PC-3 (cell line): Measurements from ENCODE around the gene ALDH2. TPM values are rescaled to one million over a fixed set of nuclear protein-coding genes. Genes with fewer than 3 reads are reported as not detected.

ENCODE experiments used
- ATAC-seq: fragments of 200-7000 bp; cut with Tn5 transposase; 2 replicates; pipeline ENCODE4 v1.9.1; 2020; ENCODE audit warnings: mild to moderate bottlenecking, moderate library complexity
- BruUV-seq: library from RNA; stranded (reverse); fragments of 400-500 nt; replicated peaks from 2 replicates; lab custom pipeline; 2021; lab: Mats Ljungman, UMichigan
- CTCF ChIA-PET: fragments of 300-600 bp; sonication (Branson Sonifier 250); formaldehyde crosslinking; loops from one replicate; lab custom pipeline; 2022; ENCODE audit warnings: antibody characterized with exemption; lab: Charles Lee
- POLR2A ChIA-PET: fragments of 300-600 bp; sonication (Branson Sonifier 250); formaldehyde crosslinking; loops from one replicate; lab custom pipeline; 2022; ENCODE audit warnings: antibody characterized with exemption; ENCODE audit not compliant: unreplicated experiment; lab: Charles Lee
- DNase-seq: peaks from one replicate; pipeline ENCODE4 v3.0.0-alpha.2; 2015
- H2AFZ ChIP-seq: fragments of 300-600 bp; sonication (generic); 2 replicates; pipeline ENCODE4 v1.6.0; 2016; ENCODE audit warnings: antibody characterized with exemption, low read length
- H3F3A ChIP-seq: fragments of 300-600 bp; sonication (generic); one replicate; pipeline ENCODE4 v1.6.0; 2017; ENCODE audit warnings: antibody characterized with exemption, low read length, control low read depth, mild to moderate bottlenecking; ENCODE audit not compliant: unreplicated experiment
- H3K27ac ChIP-seq: fragments of 300-600 bp; sonication (generic); 2 replicates; pipeline ENCODE4 v1.5.1; 2016; ENCODE audit warnings: mild to moderate bottlenecking, low read length
- H3K27me3 ChIP-seq: fragments of 300-600 bp; sonication (generic); 2 replicates; pipeline ENCODE4 v1.6.1; 2016; ENCODE audit warnings: low read length, mixed read lengths
- H3K36me3 ChIP-seq: fragments of 300-600 bp; sonication (generic); 2 replicates; pipeline ENCODE4 v1.6.1; 2016; ENCODE audit warnings: low read depth, mixed run types, low read length, mixed read lengths
- H3K4me1 ChIP-seq: fragments of 300-600 bp; sonication (generic); 2 replicates; pipeline ENCODE4 v1.5.1; 2016; ENCODE audit warnings: low read length; ENCODE audit not compliant: insufficient read depth
- H3K4me2 ChIP-seq: fragments of 300-600 bp; sonication (generic); 2 replicates; pipeline ENCODE4 v1.6.0; 2016; ENCODE audit warnings: low read length
- H3K4me3 ChIP-seq: fragments of 300-600 bp; sonication (generic); 2 replicates; pipeline ENCODE4 v1.5.1; 2016; ENCODE audit warnings: mild to moderate bottlenecking, low read length, mixed read lengths
- H3K79me2 ChIP-seq: fragments of 300-600 bp; sonication (generic); 2 replicates; pipeline ENCODE4 v1.6.1; 2017; ENCODE audit warnings: low read length, mixed read lengths
- H3K9ac ChIP-seq: fragments of 300-600 bp; sonication (generic); 2 replicates; pipeline ENCODE4 v1.6.0; 2016; ENCODE audit warnings: mild to moderate bottlenecking, low read length
- H3K9me2 ChIP-seq: fragments of 300-600 bp; sonication (generic); replicated peaks from 2 replicates; pipeline ENCODE4 v1.6.1; 2016; ENCODE audit warnings: mixed run types, low read length, mixed read lengths
- H3K9me3 ChIP-seq: fragments of 300-600 bp; sonication (generic); 2 replicates; pipeline ENCODE4 v1.6.1; 2016; ENCODE audit warnings: low read length, mixed read lengths
- H4K20me1 ChIP-seq: fragments of 300-600 bp; sonication (generic); 2 replicates; pipeline ENCODE4 v1.6.1; 2016; ENCODE audit warnings: low read length, mixed read lengths
- CTCF ChIP-seq: fragments of 300-600 bp; sonication (generic); conservative IDR thresholded peaks from 2 replicates; pipeline ENCODE4 v1.5.1; 2017; ENCODE audit warnings: antibody characterized with exemption, low read depth, mild to moderate bottlenecking, low read length
- EZH2 ChIP-seq: fragments of 300-600 bp; sonication (generic); IDR thresholded peaks from one replicate; pipeline ENCODE4 v1.6.1; 2017; ENCODE audit warnings: antibody characterized with exemption, mild to moderate bottlenecking, low read length; ENCODE audit not compliant: unreplicated experiment
- EZH2phosphoT487 ChIP-seq: fragments of 300-600 bp; sonication (generic); IDR thresholded peaks from 2 replicates; pipeline ENCODE4 v1.6.1; 2018; ENCODE audit warnings: mild to moderate bottlenecking, antibody characterized with exemption, low read length, borderline replicate concordance
- intact Hi-C: fragments of 100-400 bp; cut with micrococcal nuclease; formaldehyde crosslinking; loops from 2 replicates; pipeline ENCODE4 v1.9.0; 2023
- total RNA-seq: library from RNA; depleted of rRNA; stranded (reverse); fragments of >200 nt; gene quantifications from 2 replicates; pipeline ENCODE4 v1.2.3, GENCODE V29; 2014

ALDH2 gene
- total RNA-seq, 1 experiment from 2014 or later: 2.0 TPM

GRCh38 chr12:111803851-111804250 lies 37.1 kb downstream of the ALDH2 start:
- Histone ChIP-seq H3K4me2 (no peak overlapping the region), H3K9ac (no peak overlapping the region), H4K20me1 (no peaks in the 10 kb centered on the region), H3F3A (no peaks in the 10 kb centered on the region), H3K27ac (no peak overlapping the region), H3K4me1 (no peaks in the 10 kb centered on the region), H3K36me3 (no peaks in the 10 kb centered on the region), H3K79me2 (no peaks in the 10 kb centered on the region), H3K9me2 (no peaks in the 10 kb centered on the region), H3K4me3 (no peak overlapping the region), H3K9me3 (no peaks in the 10 kb centered on the region), H2AFZ (no peak overlapping the region), H3K27me3 (no peaks in the 10 kb centered on the region)
- DNase-seq: no peak
- POLR2A ChIA-PET: interaction anchor here (0.6 kb wide), 1 partner anchor 23 kb away, joined by 3 read pairs; no protein-coding TSS in a partner anchor
- TF ChIP-seq EZH2phosphoT487 (no peak), CTCF (no peak), EZH2 (no peak)
- no peak for ATAC-seq
- CTCF ChIA-PET: no interaction called here
- no TSS peak for BruUV-seq
- intact Hi-C loops: no loop called here

GRCh38 chr12:111806304-111806703 lies 39.6 kb downstream of the ALDH2 start:
- no peak for TF ChIP-seq CTCF
- no peak for TF ChIP-seq EZH2
- TF ChIP-seq EZH2phosphoT487: no peak
- CTCF ChIA-PET: no interaction called here

GRCh38 chr12:111807232-111807631 lies 40.5 kb downstream of the ALDH2 start:
- no peak for DNase-seq
- no peak overlapping the region for H3K4me2 ChIP-seq

More at GRCh38 chr12:111806304-111806703, 39.6 kb downstream of the ALDH2 start:
- Histone ChIP-seq H3K4me1 (no peaks in the 10 kb centered on the region), H3K4me3 (no peak overlapping the region), H2AFZ (no peak overlapping the region), H3K27me3 (no peaks in the 10 kb centered on the region), H4K20me1 (no peaks in the 10 kb centered on the region), H3K79me2 (no peaks in the 10 kb centered on the region), H3K36me3 (no peaks in the 10 kb centered on the region), H3K27ac (no peak overlapping the region), H3K9me2 (no peaks in the 10 kb centered on the region), H3F3A (no peaks in the 10 kb centered on the region), H3K4me2 (no peak overlapping the region), H3K9me3 (no peaks in the 10 kb centered on the region), H3K9ac (no peak overlapping the region)
- DNase-seq: no peak
- intact Hi-C loops: no loop called here
- no TSS peak for BruUV-seq
- no peak for ATAC-seq
- POLR2A ChIA-PET: interaction anchor here (0.5 kb wide), 1 partner anchor 1059 kb away, joined by 5 read pairs; no protein-coding TSS in a partner anchor

More at GRCh38 chr12:111807232-111807631, 40.5 kb downstream of the ALDH2 start:
- Histone ChIP-seq H3K9me2 (no peaks in the 10 kb centered on the region), H3K79me2 (no peaks in the 10 kb centered on the region), H3K9ac (no peak overlapping the region), H3K27ac (no peak overlapping the region), H3K4me3 (no peak overlapping the region), H3F3A (no peaks in the 10 kb centered on the region), H3K4me1 (no peaks in the 10 kb centered on the region), H3K9me3 (no peaks in the 10 kb centered on the region), H2AFZ (no peak overlapping the region), H4K20me1 (no peaks in the 10 kb centered on the region), H3K27me3 (no peaks in the 10 kb centered on the region), H3K36me3 (no peaks in the 10 kb centered on the region)
- ChIA-PET CTCF (no interaction called here), POLR2A (interaction anchor here (0.6 kb wide), 1 partner anchor 201 kb away, joined by 4 read pairs; no protein-coding TSS in a partner anchor)
- ATAC-seq: no peak
- no peak for TF ChIP-seq CTCF
- TF ChIP-seq EZH2phosphoT487: no peak
- no peak for TF ChIP-seq EZH2
- intact Hi-C loops: no loop called here
- BruUV-seq: no TSS peak
